CD4-positive, alpha-beta T cell treated with Interleukin-6 at 100 ng/mL for 8 hours (primary cell): Measurements from ENCODE around the gene PYGB.

ENCODE experiments used
- DNase-seq: peaks from one replicate; pipeline ENCODE4 v3.0.0-alpha.2; 2020; ENCODE audit warnings: mixed read lengths, low spot score

PYGB gene

DNA sequence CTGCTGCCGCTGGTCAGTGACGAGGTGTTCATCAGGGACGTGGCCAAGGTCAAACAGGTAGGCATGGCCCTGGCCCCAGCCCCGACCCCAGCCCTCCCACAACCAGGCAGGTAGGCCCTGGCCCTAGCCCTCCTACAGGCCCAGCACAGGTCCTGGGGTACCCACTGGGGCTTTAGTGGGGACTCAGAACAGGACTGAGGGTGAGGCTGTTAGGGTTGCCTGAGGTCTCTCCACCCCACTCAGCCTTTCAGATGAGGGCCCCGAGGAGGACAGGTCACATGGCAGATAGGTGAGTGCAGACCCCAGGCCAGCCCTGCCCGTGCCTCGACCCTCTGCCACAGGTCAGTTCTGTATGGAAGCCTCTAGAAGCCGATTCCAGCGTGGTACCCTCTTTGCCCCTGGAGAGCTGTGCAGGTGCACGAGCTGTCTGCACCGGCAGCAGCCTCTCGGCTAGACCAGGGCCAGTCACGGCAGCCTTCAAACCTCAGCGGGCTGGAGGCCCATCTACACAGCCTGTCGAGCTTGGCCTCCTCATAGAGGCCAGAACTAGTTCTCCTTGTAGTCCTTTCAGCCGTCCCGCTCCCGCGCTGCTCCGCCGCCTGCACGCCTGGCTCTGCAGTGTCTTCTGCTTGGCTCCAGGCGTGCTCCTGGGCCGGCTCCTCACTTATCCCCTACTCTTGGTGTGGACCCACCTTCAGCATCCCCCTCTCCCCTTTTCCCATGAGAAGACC lies 35.5 kb downstream of the PYGB start:
- no peak for DNase-seq

DNA sequence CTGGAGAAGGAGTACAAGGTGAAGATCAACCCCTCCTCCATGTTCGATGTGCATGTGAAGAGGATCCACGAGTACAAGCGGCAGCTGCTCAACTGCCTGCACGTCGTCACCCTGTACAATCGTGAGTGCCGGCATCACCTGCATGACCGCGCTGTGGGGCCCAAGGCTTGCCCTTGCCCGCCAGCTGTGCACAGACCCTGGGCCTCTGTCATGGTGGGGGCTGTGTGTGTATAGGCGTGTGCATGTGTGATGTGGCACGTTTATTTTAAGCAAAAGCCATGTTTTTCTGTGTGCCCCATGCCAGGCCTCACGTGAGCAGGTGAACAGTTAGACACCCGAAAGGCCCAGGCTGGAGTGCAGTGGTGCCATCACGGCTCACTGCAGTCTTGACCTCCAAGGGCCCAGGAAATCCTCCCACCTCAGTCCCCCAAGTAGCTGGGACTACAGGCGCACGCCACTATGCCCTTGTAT lies 36.3 kb downstream of the PYGB start:
- no peak for DNase-seq

DNA sequence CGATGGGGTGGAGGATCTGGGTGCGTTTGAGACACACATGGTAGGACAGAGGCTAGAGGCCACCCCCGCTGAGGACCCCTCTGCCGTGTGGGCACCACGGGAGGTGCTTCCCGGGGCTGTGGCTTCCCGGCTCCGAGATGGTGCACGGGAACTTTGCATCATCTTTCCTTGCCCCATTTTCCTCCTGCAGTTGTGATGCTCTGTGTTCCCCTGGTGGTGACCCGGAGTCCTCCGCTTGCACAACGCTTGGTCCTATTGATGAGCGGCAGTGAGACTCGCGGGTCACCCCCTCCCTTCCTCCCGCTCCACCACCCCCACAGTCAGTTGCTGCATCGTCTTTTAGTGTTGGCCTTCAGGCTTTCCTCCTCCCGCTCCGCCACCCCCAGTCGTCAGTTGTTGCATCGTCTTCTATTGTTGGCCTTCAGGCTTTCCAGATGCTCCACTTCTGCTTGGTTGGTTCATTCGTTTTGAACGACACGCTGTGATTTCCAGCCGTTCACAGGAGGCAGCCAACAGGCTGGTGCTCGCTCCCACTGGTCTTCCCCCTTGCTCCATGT lies 37.3 kb downstream of the PYGB start:
- no peak for DNase-seq

GRCh38 chr20:25285856-25286798 lies 38.2 kb downstream of the PYGB start:
- DNase-seq = no peak

DNA sequence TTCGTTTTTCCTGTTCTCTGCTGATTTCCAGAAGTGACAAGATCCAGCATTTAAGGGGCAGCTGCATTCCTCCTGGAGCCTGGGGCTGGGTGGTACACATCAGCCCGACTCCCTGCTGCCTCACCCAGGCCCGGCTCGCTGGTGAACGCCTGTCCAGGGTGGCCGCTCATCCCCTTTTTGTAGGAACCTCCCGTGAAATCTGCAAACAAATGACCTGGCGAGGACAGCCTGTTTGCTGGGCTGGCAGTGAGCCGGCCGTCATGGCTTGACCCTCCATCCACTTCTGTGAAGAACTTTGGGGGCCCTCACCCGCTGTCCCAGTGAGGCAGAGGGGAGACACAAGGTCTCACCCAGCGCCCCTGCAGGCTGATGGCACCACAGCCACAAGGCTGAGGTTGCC lies 39.0 kb downstream of the PYGB start:
- DNase-seq = no peak

GRCh38 chr20:25287631-25288290 lies 39.9 kb downstream of the PYGB start:
- DNase-seq = no peak

DNA sequence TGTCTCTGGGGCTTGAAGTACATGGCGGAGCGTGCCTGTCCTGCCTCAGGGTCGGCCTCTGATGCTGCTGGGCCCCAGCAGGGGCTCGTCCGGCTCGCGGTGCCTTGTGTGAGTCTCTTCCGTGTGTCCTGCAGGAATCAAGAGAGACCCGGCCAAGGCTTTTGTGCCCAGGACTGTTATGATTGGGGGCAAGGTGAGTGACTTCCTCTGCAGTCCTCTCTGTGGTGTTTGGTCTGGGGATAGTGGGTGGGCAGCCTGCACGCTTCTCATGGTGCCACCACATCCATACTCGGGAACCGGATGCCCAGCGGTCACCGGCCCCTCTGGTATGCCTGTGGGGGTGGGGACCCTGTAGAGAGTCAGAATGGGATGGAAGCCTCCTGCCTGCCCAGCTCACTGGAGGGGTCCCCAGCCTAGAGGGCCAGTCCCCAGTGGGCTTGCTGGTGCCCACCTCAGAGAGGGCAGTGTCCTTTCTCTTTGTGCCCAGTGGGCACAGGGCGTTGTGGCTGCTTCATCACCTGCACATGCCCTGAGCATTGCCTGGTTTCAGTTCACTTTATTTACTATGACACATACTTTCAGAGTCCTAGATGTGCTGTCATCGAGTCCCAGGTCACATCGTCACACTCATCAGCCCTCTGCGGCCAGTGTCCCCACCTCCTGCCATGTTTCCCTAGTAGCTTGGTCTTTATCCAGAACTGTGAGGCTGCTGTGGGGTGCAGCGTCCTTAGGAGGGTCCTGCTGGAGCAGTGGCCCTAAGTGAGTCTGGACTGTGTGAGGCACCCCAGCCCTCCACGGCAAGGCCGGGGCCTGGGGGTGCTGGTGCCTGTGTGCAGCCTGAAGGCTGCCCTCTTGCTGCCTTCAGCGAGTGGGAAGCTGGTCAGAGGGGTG lies 40.7 kb downstream of the PYGB start:
- DNase-seq = no peak

DNA sequence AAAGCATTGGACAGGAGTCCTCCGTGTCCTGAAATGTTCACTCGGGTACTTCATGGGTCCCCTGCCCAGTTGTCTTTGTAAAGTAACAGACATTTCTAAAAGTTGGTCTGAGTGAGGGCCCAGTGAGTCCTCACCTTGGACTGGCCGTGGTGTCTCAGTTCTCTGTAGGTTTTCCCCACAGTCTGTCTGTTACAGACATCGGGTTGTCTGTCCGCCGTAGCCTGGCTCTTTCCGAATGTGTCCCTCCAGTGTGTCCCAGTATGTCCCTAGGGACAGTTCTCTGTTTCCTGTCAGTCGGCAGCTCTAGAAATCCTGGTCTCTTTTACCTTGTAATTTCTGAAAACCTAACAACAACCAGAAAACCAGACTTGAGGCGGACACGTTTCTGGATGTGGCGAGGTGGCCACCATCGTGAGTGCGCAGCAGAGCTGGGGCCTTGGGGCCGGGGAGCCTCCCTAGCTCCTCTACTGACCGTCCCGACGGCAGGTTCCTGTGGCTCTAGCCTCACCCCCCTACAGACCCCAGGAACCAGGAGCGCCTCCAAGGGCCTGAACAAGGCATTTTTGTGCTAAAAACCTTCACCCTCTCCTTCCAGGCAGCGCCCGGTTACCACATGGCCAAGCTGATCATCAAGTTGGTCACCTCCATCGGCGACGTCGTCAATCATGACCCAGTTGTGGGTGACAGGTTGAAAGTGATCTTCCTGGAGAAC lies 42.2 kb downstream of the PYGB start:
- no peak for DNase-seq

DNA sequence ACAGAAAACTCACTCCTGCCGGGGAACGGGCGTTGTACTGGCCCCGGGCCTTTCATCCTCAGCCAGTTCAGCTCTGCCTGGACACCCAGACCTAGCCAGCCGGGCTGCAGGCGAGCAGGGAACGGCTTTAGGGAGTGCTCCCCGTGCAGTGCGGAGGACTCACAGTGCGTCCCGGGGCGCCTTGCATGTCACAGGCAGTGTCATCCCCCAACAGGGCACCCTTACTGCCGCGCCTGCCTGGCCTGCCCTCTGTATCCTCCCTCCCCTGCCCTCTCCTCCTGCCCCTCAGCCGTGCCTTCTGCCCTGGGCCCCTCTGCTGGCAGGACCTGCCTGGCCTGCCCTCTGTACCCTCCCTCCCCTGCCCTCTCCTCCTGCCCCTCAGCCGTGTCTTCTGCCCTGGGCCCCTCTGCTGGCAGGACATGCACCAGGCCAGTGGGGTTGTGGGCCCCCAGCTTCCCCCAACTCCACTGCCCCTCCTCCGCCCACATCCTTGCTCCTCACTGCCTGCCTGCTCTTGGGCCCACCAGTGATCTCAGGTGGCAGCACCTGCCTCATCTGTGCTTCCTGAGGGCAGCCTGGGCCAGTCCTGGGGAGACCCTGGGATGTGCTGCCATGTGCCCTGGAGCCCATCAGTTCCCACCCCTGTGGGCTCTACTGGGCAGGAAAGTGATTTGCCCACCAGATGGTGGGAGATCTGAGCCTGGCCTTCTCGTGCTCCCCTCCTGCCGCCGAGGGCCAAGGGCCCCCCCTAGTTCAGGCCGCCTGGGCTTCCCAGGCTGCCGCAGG lies 43.0 kb downstream of the PYGB start:
- no peak for DNase-seq

- no peak for DNase-seq
Observed at GRCh38 chr20:25291432-25292133, 43.7 kb downstream of the PYGB start.

GRCh38 chr20:25292176-25292891 lies 44.4 kb downstream of the PYGB start:
- DNase-seq = no peak

- no peak for DNase-seq
Observed at GRCh38 chr20:25293507-25293906, 45.6 kb downstream of the PYGB start.

DNA sequence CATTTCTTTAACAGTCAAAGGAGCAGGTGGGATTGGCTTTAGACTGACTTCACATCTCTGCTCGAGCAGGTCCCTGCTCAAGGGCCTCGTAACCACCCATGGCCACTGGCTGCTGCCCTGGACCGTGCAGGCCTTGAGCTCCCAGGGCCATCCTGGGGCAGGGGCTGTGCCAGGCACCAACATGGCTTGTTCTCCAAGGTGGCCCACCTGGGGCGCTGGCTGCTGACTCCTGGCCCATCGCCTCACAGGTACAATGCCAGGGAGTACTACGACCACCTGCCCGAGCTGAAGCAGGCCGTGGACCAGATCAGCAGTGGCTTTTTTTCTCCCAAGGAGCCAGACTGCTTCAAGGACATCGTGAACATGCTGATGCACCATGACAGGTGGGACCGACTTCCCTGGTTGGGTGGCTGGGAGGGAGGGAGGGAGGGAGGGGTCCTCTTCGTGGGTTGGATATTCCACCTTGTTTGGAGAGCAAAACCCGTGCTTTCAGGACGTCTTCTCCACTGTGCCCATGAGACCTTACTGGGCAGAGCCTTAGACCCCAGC lies 46.1 kb downstream of the PYGB start:
- no peak for DNase-seq

DNA sequence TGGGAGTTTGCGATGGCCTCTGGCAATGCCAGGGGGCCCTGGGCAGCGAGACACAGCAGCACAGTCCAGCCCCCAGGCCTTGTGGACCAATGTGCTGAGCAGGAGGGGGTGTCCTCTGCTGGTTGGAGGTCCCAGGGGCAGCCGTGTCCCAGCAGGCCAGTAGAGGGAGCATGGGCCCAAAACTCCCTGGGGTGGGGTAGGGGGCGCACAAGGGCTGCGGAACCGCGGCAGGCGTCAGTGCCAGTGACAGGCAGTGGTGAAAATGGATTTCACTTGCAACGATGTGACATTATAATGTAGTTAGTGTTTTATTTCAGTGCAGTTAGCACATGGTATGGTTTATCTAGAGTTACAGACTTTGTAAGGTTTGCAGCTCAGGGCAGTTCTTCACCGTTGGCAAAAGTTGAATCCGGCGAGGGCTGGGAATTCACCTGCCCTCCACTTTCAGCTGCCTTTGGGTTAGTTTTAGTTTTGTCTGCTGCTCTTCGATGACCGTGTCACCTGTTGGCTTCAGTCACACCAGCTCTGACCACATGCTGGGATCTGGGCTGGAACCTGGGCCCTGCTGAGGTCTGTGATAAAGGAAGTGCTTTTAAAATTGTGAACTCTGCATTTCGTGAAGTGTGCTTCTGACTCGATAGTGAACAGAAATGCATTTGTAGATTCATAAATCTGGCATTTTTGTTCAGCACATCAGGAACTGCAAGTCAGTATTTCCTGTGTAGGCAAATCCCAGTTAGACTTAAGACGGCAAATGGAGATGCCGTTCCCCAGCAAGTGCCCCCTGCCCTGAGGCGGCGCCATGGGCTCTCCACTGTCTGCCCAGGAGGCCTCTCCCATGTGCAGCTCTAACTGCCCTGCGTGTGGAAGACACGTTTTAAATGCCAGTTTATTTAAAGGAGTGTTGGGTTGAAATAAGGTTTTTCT lies 46.8 kb downstream of the PYGB start:
- peak; percentile 56 for DNase-seq

DNA sequence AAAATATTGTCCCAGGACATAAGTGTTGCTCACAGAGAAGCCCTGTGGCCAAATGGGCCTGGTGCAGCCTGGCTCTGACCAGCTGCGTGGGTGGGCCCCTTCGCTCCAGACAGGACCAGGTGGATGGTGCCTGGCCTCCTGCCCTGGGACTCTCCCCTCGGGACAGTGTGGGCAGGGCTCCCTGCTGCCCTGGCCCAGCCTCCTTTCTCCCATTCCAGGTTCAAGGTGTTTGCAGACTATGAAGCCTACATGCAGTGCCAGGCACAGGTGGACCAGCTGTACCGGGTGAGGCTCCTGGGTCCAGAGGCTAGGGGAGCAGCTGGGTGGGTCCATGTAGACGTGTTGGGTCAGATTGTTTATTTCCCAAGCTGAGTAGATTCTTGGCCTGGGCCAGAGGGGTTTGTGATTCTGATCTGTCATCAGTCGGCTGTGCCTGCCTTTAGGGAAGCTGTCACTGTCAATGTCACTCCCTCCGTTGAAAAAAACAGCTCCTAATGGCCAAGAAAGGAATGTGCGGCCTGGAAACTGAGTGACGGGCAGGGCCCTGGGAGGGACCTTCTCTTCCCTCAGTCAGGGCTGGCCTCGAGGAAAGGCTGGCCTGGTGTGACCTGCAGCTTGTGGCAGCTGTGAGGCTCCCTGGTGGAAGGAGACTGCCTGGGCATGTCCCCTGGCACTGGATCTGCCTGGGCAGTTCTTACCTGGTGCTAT lies 47.7 kb downstream of the PYGB start:
- no peak for DNase-seq
